SK-N-MC (cell line): Measurements from ENCODE around the gene SOX6.

Experiments used
- EZH2 ChIP-seq: fragments of 200-600 bp; sonication (generic); IDR thresholded peaks from one replicate; pipeline ENCODE4 v1.6.1; 2017; ENCODE audit warnings: antibody characterized with exemption
- FOXP2 ChIP-seq: optimal IDR thresholded peaks from 2 replicates; pipeline ENCODE3; 2011; ENCODE audit warnings: mild to moderate bottlenecking, moderate library complexity; ENCODE audit not compliant: insufficient read depth; ENCODE audit errors: extremely low read length, control extremely low read depth
- POLR2AphosphoS5 ChIP-seq: IDR thresholded peaks from 2 replicates; pipeline ENCODE4 v1.6.1; 2012; ENCODE audit warnings: mild to moderate bottlenecking, low read depth, low read length, borderline replicate concordance

- TF ChIP-seq POLR2AphosphoS5 (no peak), EZH2 (no peak), FOXP2 (no peak)
Measured at GRCh38 chr11:15955595-15955994, 400.8 kb downstream of the SOX6 start.
